ENCODE data around the gene ZSCAN18.

ZSCAN18 gene

GRCh38 chr19:58044886-58045285 is 53.1 kb downstream of the ZSCAN18 start:
- DNase-seq (ENCODE audit: low read depth in 2 of 2), result no peak

GRCh38 chr19:58044391-58044790 is 53.6 kb downstream of the ZSCAN18 start:
- no peak for DNase-seq (ENCODE audit: low read depth in 2 of 2)

- no peak for DNase-seq (ENCODE audit: low read depth in 2 of 2)
Observed at GRCh38 chr19:58042495-58043340, 55.3 kb downstream of the ZSCAN18 start.

DNA sequence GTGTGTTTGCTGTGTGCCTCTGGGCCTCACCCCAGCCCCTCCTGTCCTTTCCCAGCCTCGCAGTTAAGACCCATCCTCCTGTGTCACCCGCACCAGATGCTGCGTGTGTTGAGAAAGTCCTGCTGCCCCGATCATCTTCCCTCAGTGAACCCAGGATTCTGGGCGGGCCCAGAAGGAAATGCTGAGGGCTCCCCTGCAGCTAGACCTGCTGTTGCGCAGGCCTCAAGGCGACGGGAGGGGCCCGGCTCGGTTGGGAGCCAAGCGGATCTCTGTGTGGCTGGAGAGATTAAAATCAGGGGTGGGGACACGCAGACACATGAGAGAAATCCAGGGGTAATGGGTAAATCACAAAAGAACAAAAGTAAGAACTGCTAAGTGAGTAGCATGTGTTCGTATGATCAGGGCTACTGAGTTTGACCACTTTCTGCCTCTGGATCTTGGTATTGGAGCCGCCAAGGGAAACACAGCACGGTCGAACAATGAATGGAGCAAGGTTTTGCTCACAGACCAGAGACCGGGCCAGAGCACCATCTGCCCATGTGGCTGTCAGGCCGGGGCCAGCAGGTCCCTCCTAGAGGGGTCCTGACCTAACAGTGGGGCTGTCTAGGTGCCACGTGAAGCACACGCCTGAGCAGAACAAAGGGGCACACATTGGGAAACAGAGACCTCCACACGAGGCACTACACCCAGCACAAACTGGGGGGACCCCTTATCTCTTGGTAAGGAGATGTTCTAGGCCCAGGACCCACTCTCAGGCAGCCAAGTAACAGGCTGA is 57.1 kb downstream of the ZSCAN18 start:
- DNase-seq (ENCODE audit: low read depth in 2 of 2), result no peak

DNA sequence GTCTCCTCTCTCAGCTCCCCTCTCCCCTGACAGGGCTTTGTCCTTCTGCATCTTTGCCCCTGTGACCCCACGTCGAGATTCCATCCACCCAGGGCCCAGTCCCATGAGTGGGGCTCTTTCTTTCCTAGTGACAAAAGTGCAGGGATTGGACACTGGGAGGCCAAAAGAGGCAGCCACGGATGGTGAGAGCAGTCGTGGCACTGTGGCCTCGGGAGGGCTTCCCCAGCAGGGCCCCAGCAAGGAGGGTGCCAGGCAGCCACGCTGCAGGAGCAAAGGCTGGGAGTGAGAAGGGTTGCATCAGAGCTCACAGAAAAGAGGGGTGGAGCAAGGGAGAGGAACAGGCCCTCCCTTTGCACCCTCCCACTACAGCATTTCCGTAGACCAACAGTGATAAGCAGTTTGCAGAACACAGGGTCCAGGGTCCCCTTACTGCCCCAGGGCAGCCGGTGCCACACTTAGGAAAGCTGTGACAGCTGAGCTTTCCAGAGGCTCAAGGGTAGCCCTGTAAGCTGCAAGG is 59.3 kb downstream of the ZSCAN18 start:
- no peak for DNase-seq (ENCODE audit: low read depth in 2 of 2)

DNA sequence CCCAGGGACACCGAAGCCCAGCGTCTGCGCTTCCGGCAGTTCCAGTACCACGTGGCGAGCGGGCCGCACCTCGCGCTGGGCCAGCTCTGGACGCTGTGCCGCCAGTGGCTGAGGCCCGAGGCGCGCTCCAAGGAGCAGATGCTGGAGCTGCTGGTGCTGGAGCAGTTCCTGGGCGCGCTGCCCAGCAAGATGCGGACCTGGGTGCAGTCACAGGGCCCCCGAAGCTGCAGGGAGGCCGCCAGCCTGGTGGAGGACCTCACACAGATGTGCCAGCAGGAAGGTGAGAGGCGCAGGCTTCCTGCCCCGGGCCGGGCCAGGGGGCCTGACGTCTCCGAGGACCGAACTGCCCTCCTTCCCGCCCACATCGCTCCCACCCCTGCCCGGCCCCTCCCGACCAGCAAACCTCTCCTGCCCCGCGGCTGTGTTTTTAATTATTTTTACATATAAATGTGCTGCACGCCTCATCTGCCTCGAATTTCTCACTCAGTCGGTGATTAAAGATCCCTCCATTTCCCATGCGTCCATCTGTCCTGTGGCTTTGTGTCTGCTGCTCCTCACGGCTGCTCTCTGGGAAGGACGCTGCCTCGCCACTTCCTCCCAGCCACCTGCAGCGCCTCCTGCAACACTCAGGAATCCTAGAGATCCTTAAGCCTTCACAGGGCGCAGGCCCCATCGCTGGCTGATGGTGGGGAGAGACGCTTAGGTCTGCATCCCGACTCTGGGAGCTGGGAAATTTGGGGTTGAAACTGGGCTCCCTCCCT is 59.9 kb downstream of the ZSCAN18 start:
- DNase-seq (ENCODE audit: low read depth in 2 of 2), result no peak

- DNase-seq (ENCODE audit: low read depth in 2 of 2), result no peak
Observed at GRCh38 chr19:58035863-58036262, 62.2 kb downstream of the ZSCAN18 start.

DNA sequence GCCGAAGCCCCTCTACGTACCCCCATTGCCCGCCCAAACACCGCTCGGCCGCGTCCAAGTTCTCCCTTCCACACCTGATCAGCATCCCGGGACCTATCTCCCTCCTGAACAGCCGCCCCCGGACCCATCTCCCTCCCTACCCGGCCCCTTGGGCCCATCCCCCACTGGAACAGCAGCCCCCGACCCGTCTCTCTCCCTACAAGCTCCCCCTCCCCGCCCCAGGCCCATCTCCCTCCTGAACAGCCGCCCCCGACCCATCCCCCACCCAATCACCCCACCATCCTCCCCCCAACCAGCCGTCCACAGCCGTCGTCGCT is 63.6 kb downstream of the ZSCAN18 start:
- no peak for DNase-seq (ENCODE audit: low read depth in 2 of 2)

Data from stimulated activated CD8-positive, alpha-beta memory T cell treated with anti-CD3 and anti-CD28 coated beads, Interleukin-7, amount 100 ng/mL, for 1 hour (primary cell).